Measurements from ENCODE around the gene TENM4. TPM values are rescaled to one million over a fixed set of nuclear protein-coding genes. Genes with fewer than 3 reads are reported as not detected.

Gene TENM4
- total and polyA plus RNA-seq, 11 donors, result 0.08 to 6.4 (median 1.0) TPM

GRCh38 chr11:78731027-78731426, 709.8 kb downstream of the TENM4 start:
- intact Hi-C loops (cut with DNase I), result no loop called here
- ATAC-seq, result no peak
- Histone ChIP-seq H3K4me3 (no peak overlapping the region), H3K27ac (no peak overlapping the region), H3K9me3 (no peaks in the 10 kb centered on the region), H3K36me3 (no peaks in the 10 kb centered on the region), H3K4me1 (no peaks in the 10 kb centered on the region), H3K27me3 (no peaks in the 10 kb centered on the region)
- WGBS, 4 donors, result 80 to 89% (median 83%) methylated on average over 5 of the region's 5 CpGs
- no peak for DNase-seq
- no peak for TF ChIP-seq CTCF (IDR thresholded peaks at IDR 0.05)
- TF ChIP-seq POLR2A (IDR thresholded peaks at IDR 0.05), result no peak

GRCh38 chr11:78730267-78730824, 710.5 kb downstream of the TENM4 start:
- Histone ChIP-seq H3K4me1 (no peaks in the 10 kb centered on the region), H3K27me3 (no peaks in the 10 kb centered on the region)

GRCh38 chr11:78727816-78728215, 713.0 kb downstream of the TENM4 start:
- H3K36me3 ChIP-seq, result no peaks in the 10 kb centered on the region
- intact Hi-C loops (cut with DNase I), result no loop called here
- no peak overlapping the region for H3K4me3 ChIP-seq
- ATAC-seq (no peak), DNase-seq (no peak)
- 68 to 78% (median 74%) methylated on average over 5 of the region's 5 CpGs for WGBS, 4 donors
- H3K27ac ChIP-seq, result no peak overlapping the region
- no peaks in the 10 kb centered on the region for H3K9me3 ChIP-seq
- no peaks in the 10 kb centered on the region for H3K27me3 ChIP-seq
- no peaks in the 10 kb centered on the region for H3K4me1 ChIP-seq
- no peak for TF ChIP-seq CTCF (IDR thresholded peaks at IDR 0.05)
- no peak for TF ChIP-seq POLR2A (IDR thresholded peaks at IDR 0.05)

More at GRCh38 chr11:78730267-78730824, 710.5 kb downstream of the TENM4 start:
- Histone ChIP-seq H3K4me3 (no peak overlapping the region), H3K27ac (no peak overlapping the region), H3K9me3 (no peaks in the 10 kb centered on the region), H3K36me3 (no peaks in the 10 kb centered on the region)
- no peak for DNase-seq
- intact Hi-C loops (cut with DNase I), result no loop called here
- TF ChIP-seq POLR2A (IDR thresholded peaks at IDR 0.05) (no peak), CTCF (IDR thresholded peaks at IDR 0.05) (no peak)
- no peak for ATAC-seq
- WGBS, 4 donors, result 73 to 87% (median 75%) methylated on average over 7 to 8 of the region's 8 CpGs

- Histone ChIP-seq H3K4me1 (peaks cover 0 to 9% (median 0%) of the 10 kb centered on the region in 12 donors), H3K9me3 (no peaks in the 10 kb centered on the region), H3K27ac (no peak overlapping the region), H3K36me3 (no peaks in the 10 kb centered on the region), H3K4me3 (no peak overlapping the region), H3K27me3 (no peaks in the 10 kb centered on the region)
- WGBS, 4 donors, result 82 to 94% (median 87%) methylated on average over 5 of the region's 5 CpGs
- no peak for TF ChIP-seq CTCF (IDR thresholded peaks at IDR 0.05)
- no peak for TF ChIP-seq POLR2A (IDR thresholded peaks at IDR 0.05)
- ATAC-seq (no peak), DNase-seq (no peak)
- intact Hi-C loops (cut with DNase I), result no loop called here
Measured at GRCh38 chr11:78725200-78725599, 715.6 kb downstream of the TENM4 start.

All from heart left ventricle (tissue), 16 donors.